MM.1S (cell line): ENCODE data around the gene GNL2.

Experiments
- DNase-seq: peaks from one replicate; pipeline ENCODE4 v3.0.0-alpha.2; 2015
- H2AFZ ChIP-seq: fragments of 300-600 bp; sonication (generic); 2 replicates; pipeline ENCODE4 v1.6.0; 2016; ENCODE audit warnings: antibody characterized with exemption, low read length
- H3F3A ChIP-seq: fragments of 300-600 bp; sonication (generic); 2 replicates; pipeline ENCODE4 v1.6.1; 2016; ENCODE audit warnings: mild to moderate bottlenecking, antibody characterized with exemption, low read length, moderate library complexity, mixed read lengths; ENCODE audit not compliant: insufficient read depth
- H3K27ac ChIP-seq: fragments of 300-600 bp; sonication (generic); 2 replicates; pipeline ENCODE4 v1.5.1; 2016; ENCODE audit warnings: mild to moderate bottlenecking, low read length
- H3K27me3 ChIP-seq: fragments of 300-600 bp; sonication (generic); replicated peaks from 2 replicates; pipeline ENCODE4 v1.6.0; 2016; ENCODE audit warnings: low read length; ENCODE audit not compliant: insufficient read depth
- H3K36me3 ChIP-seq: fragments of 300-600 bp; sonication (generic); replicated peaks from 2 replicates; pipeline ENCODE4 v1.6.1; 2016; ENCODE audit warnings: mild to moderate bottlenecking, low read length, mixed read lengths; ENCODE audit not compliant: insufficient read depth
- H3K4me1 ChIP-seq: fragments of 300-600 bp; sonication (generic); 2 replicates; pipeline ENCODE4 v1.6.1; 2016; ENCODE audit warnings: low read length, mixed read lengths
- H3K4me2 ChIP-seq: fragments of 300-600 bp; sonication (generic); 2 replicates; pipeline ENCODE4 v1.6.0; 2016; ENCODE audit warnings: low read depth, low read length
- H3K4me3 ChIP-seq: fragments of 300-600 bp; sonication (generic); 2 replicates; pipeline ENCODE4 v1.5.1; 2016; ENCODE audit warnings: low read length, mixed read lengths
- H3K79me2 ChIP-seq: fragments of 300-600 bp; sonication (generic); 2 replicates; pipeline ENCODE4 v1.6.1; 2016; ENCODE audit warnings: mixed run types, low read length, mixed read lengths
- H3K9ac ChIP-seq: fragments of 300-600 bp; sonication (generic); 2 replicates; pipeline ENCODE4 v1.6.1; 2016; ENCODE audit warnings: low read length, mixed read lengths
- H3K9me2 ChIP-seq: fragments of 300-600 bp; sonication (generic); replicated peaks from 2 replicates; pipeline ENCODE4 v1.6.1; 2016; ENCODE audit warnings: mild to moderate bottlenecking, low read length, mixed read lengths; ENCODE audit not compliant: insufficient read depth
- H3K9me3 ChIP-seq: fragments of 300-600 bp; sonication (generic); replicated peaks from 2 replicates; pipeline ENCODE4 v1.6.1; 2016; ENCODE audit warnings: mild to moderate bottlenecking, low read length, mixed read lengths; ENCODE audit not compliant: insufficient read depth
- H4K20me1 ChIP-seq: fragments of 300-600 bp; sonication (generic); 2 replicates; pipeline ENCODE4 v1.6.1; 2016; ENCODE audit warnings: mild to moderate bottlenecking, low read length, moderate library complexity, mixed read lengths; ENCODE audit not compliant: insufficient read depth
- CTCF ChIP-seq: fragments of 300-600 bp; sonication (generic); IDR thresholded peaks from 2 replicates; pipeline ENCODE4 v1.5.1; 2016; ENCODE audit warnings: antibody characterized with exemption, low read length, mixed read lengths
- EZH2 ChIP-seq: fragments of 300-600 bp; sonication (generic); optimal IDR thresholded peaks from 2 replicates; pipeline ENCODE3; 2017; ENCODE audit warnings: low read depth, mild to moderate bottlenecking, antibody characterized with exemption, low read length, mixed read lengths
- EZH2phosphoT487 ChIP-seq: fragments of 300-600 bp; sonication (generic); IDR thresholded peaks from 2 replicates; pipeline ENCODE4 v1.6.1; 2018; ENCODE audit warnings: antibody characterized with exemption, low read length

GNL2 gene

GRCh38 chr1:37557402-37557801 lies 38.3 kb downstream of the GNL2 start:
- Histone ChIP-seq H3K4me3 (no peak overlapping the region), H3K9me3 (no peaks in the 10 kb centered on the region), H3K9ac (no peak overlapping the region), H3K4me1 (peaks cover 14% of the 10 kb centered on the region), H3F3A (0 out of 2 replicates have a peak, but pooled peaks cover 3% of the 10 kb centered on the region), H3K27me3 (no peaks in the 10 kb centered on the region), H3K79me2 (peaks cover 17% of the 10 kb centered on the region), H3K27ac (no peak overlapping the region), H3K9me2 (no peaks in the 10 kb centered on the region), H2AFZ (no peak overlapping the region), H3K4me2 (no peak overlapping the region), H3K36me3 (no peaks in the 10 kb centered on the region), H4K20me1 (no peaks in the 10 kb centered on the region)
- DNase-seq: no peak
- no peak for TF ChIP-seq EZH2phosphoT487
- TF ChIP-seq CTCF: no peak
- no peak for TF ChIP-seq EZH2

GRCh38 chr1:37556712-37557196 lies 39.0 kb downstream of the GNL2 start, which contains the start of gene DNALI1:
TSS of gene DNALI1 (plus strand) at chr1:37556940. CDS start at chr1:37556995, 55 bp downstream.
- peaks cover 24% of the 10 kb centered on the region for H3K79me2 ChIP-seq
- TF ChIP-seq EZH2 (no peak), CTCF (no peak), EZH2phosphoT487 (no peak)
- no peaks in the 10 kb centered on the region for H4K20me1 ChIP-seq
- DNase-seq: peak; percentile 31
- no peak within 1 kb of the TSS for H3K9ac ChIP-seq
- H3K4me2 ChIP-seq: peak within 1 kb of the TSS; percentile 15; the same call in 1 of the 2 replicates
- no peaks in the 10 kb centered on the region for H3K9me3 ChIP-seq
- H3K27ac ChIP-seq: no peak within 1 kb of the TSS
- no peaks in the 10 kb centered on the region for H3K9me2 ChIP-seq
- H3K4me3 ChIP-seq: no peak within 1 kb of the TSS
- H3K4me1 ChIP-seq: peaks cover 14% of the 10 kb centered on the region
- peak within 1 kb of the TSS; percentile 39; the same call in 1 of the 2 replicates for H2AFZ ChIP-seq
- H3K27me3 ChIP-seq: no peaks in the 10 kb centered on the region
- no peaks in the 10 kb centered on the region for H3K36me3 ChIP-seq
- 0 out of 2 replicates have a peak, but pooled peaks cover 3% of the 10 kb centered on the region for H3F3A ChIP-seq

GRCh38 chr1:37553927-37554808 lies 41.6 kb downstream of the GNL2 start, which contains the start of gene SNIP1:
TSS of gene SNIP1 (minus strand) at chr1:37554293. CDS start at chr1:37554229, 64 bp downstream.
- peak within 1 kb of the TSS; percentile 71 for H3K4me2 ChIP-seq
- H2AFZ ChIP-seq: peak within 1 kb of the TSS; percentile 57
- peaks cover 3% of the 10 kb centered on the region; the same call in 1 of the 2 replicates for H3F3A ChIP-seq
- H3K9ac ChIP-seq: peak within 1 kb of the TSS; percentile 91
- DNase-seq: peak; percentile 96
- peaks cover 48% of the 10 kb centered on the region for H3K79me2 ChIP-seq
- no peaks in the 10 kb centered on the region for H3K9me3 ChIP-seq
- H3K4me3 ChIP-seq: peak within 1 kb of the TSS; percentile 91
- H4K20me1 ChIP-seq: no peaks in the 10 kb centered on the region
- peaks cover 18% of the 10 kb centered on the region for H3K4me1 ChIP-seq
- no peaks in the 10 kb centered on the region for H3K36me3 ChIP-seq
- no peak for TF ChIP-seq EZH2phosphoT487
- no peak for TF ChIP-seq CTCF
- no peak for TF ChIP-seq EZH2
- peak within 1 kb of the TSS; percentile 58; the same call in 1 of the 2 replicates for H3K27ac ChIP-seq
- H3K9me2 ChIP-seq: no peaks in the 10 kb centered on the region
- H3K27me3 ChIP-seq: no peaks in the 10 kb centered on the region
